HG02642 (cell line): ENCODE data around the gene TMEM134.
A peak's percentile ranks its signal among the peaks of the same experiment; 100 is the strongest.
"Not testable (repeated sequence)": the region's sequence is repeated elsewhere in the genome, so short reads cannot be mapped to it uniquely, and the experiment has no call there.

Source experiments
- ATAC-seq: cut with Tn5 transposase; IDR thresholded peaks from one replicate; pipeline ENCODE4 v1.9.1; 2021; ENCODE audit warnings: mild to moderate bottlenecking; ENCODE audit not compliant: unreplicated experiment, poor library complexity

TMEM134 gene

DNA sequence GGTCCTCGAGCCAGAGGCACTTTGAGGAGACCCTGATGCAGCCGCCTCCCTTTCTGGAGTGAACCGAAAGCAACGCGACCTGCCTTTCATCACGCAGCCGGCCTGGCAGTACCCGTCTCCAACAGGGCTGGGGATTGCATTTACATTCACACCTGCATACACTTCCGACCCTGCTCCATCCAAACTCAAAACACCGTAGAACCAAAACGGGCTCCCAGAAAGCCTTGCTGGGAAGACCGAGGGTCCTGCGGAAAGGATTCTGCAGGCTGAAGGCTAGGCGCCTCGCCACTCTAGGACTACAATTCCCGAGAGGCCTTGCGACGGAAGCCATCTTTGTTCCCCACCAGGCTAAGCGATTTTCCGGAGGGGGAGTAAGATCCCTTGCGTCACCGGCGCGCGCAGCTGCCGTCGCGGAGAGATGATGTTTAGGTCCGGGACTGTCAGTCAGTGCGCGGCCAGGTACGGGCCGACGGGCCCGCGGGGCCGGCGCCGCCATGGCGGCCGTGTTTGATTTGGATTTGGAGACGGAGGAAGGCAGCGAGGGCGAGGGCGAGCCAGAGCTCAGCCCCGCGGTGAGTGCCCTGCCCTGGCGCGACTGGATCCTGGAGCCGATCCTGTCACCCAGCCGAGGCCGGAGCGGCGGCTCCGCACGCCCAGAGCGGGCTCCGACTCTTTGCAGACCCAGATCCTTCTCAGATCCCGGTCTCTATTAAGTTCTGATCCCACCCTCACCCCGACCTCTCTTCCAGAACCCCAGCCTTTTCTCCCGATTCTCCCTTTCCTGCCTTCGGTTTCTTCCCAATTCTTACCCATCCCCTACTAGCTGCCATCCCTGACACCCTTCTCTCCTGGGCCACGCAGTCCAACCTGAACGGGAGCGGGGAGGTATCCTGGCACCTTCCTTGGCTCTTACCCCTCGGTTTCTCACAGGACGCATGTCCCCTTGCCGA lies 40.7 kb downstream of the TMEM134 start, which contains the start of gene RPS6KB2:
RPS6KB2 (plus strand) TSS at position 443 of the 950 bp plus-strand sequence; CDS start at position 495, 52 bp downstream.
- ATAC-seq: peak; percentile 87

DNA sequence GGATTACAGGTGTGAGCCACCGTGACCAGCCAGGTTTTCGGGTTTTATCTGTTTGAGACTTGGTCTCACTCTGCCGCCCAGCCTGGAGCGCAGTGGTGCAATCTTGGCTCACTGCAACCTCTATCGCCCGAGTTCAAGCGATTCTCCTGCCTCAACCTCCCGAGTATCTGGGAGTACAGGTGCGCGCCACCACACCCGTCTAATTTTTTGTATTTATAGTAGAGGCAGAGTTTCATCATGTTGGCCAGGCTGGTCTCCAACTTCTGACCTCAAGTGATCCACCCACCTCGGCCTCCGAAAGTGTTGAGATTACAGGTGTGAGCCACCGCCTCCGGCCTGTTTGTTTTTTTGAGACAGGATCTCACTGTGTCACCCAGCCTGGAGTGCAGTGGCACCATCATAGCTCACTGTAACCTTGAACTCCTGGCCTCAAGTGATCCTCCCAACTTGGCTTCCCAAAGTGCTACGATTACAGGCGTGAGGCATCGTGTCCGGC lies 41.6 kb downstream of the TMEM134 start:
- not testable (repeated sequence) for ATAC-seq

DNA sequence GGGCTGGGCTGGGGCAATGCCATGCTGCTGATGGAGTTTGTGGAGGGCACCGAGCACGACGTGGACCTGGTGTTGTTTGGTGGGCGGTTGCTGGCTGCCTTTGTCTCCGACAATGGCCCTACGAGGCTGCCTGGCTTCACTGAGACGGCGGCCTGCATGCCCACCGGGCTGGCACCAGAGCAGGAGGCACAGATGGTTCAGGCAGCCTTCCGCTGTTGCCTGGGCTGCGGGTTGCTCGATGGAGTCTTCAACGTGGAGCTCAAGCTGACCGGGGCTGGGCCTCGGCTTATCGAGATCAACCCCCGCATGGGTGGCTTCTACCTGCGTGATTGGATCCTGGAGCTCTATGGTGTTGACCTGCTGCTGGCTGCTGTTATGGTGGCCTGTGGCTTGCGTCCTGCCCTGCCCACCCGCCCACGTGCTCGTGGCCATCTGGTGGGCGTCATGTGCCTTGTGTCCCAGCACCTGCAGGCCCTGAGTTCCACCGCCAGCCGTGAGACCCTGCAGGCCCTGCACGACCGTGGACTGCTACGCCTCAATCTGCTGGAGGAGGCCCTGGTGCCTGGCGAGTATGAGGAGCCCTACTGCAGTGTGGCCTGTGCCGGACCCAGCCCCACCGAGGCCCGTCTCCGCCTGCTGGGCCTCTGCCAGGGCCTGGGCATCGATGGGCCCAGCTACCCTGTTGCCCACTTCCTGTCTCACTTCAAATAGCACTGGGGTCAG lies 45.0 kb downstream of the TMEM134 start:
- no peak for ATAC-seq

DNA sequence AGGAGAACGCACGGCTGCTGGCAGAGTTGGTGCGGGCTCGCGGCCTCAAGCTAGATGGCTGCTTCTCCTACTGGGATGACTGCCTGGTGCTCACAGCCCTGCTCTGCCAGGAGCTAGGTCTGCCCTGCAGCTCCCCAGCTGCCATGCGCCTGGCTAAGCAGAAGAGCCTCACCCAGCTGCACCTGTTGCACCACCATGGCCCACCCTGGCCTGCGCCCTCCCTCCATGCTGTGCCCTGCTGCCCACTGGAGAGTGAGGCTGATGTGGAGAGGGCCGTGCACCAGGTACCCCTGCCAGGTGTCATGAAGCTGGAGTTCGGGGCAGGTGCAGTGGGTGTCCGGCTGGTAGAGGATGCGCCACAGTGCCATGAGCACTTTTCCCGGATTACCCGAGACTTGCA lies 45.6 kb downstream of the TMEM134 start:
- ATAC-seq: no peak

DNA sequence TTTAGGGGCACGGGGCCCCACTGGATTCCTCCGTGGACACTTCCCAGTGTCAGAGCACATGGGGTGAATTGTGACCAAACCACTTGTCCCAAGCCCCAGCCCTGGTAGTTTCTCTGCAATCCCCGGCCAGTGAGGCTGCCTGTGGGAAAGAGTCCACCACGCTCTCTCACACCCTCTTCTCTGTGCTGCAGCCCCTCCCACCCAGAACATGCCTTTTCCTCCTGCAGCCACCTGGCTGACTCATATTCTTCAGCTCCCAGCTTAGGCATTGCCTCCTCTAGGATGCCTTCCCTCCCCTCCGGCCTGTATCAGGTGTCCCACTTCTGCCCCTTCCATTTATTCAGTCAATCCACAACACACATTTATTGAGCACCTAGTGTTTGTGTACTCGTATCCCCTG lies 46.2 kb downstream of the TMEM134 start:
- ATAC-seq: no peak

DNA sequence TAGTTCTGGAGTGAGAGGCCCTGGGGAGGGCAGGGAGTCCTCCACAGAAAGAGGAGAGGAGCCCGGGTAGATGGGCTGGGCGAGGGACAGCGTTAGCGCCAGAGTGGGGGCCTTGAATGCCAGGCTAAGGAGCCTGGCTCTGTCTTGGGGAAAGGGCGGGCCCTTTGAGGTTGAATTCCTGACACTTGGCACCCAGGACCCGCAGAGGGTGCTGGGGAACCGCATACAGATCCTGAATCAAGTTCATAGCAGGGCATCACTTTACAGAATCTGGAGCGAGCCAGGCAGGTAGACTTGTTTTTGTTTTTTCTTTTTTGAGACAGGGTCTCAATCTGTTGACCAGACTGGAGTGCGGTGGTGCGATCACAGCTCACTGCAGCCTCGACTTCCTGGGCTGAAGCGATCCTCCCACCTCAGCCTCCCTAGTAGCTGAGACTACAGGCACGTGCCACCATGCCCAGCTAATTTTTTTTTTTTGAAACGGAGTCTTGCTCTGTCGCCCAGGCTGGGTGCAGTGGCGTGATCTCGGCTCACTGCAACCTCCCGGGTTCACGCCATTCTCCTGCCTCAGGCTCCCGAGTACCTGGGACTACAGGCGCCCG lies 47.5 kb downstream of the TMEM134 start:
- no peak for ATAC-seq

DNA sequence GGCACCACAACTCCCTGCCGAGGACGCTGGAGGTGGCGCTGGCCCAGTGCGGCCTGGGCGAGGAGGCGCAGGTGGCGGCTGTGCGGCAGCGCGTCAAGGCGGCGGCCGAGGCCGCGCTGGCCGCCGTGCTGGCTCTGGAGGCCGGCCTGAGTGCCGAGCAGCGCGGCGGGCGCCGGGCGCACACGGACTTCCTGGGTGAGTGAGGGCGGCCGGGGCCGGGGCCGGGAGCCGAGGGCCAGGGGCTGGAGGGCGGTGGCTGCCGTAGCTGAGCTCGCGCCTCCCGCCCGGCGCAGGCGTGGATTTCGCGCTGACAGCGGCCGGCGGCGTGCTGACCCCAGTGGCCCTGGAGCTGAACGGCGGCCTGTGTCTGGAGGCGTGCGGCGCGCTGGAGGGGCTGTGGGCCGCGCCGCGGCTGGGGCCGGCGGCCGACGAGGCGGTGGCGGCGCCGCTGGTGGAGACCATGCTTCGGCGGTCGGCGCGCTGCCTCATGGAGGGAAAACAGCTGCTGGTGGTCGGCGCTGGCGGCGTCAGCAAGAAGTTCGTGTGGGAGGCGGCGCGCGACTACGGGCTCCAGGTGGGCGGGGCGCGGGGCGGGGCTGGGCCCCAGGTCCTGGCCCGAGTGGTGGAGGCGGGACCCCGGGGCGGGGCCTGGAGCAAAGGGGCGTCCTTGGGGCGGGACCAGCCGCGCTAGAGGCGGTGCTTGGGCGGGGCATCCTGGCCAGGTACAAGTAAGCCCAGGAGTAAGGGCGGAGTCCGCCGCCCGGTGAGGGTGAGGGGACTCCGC lies 48.2 kb downstream of the TMEM134 start:
- ATAC-seq: peak; percentile 86

DNA sequence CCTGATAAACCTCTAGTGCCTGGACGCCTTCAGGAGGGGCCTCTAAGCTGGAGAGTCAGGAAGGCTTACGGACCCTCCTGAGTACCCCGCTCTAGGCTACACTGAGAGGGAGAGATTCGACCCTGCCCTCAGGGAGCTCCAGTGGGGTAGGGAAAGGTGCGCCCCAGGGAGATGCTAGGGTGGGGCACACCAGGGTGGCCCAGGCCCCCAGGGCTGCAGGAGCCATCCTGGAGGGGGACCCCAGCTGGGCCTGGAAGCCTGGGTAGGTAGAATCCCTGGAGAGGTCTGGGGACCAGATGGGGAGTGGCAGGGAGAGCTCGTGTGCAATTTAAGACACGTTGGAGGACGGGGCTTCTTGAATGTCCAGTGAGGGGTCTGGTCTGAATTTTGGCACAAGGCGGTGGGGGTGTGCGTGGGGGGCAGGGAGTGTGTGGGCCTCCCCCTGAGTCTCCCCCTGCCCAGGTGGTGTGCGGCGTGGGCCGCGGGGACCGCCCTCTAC lies 48.9 kb downstream of the TMEM134 start:
- no peak for ATAC-seq

DNA sequence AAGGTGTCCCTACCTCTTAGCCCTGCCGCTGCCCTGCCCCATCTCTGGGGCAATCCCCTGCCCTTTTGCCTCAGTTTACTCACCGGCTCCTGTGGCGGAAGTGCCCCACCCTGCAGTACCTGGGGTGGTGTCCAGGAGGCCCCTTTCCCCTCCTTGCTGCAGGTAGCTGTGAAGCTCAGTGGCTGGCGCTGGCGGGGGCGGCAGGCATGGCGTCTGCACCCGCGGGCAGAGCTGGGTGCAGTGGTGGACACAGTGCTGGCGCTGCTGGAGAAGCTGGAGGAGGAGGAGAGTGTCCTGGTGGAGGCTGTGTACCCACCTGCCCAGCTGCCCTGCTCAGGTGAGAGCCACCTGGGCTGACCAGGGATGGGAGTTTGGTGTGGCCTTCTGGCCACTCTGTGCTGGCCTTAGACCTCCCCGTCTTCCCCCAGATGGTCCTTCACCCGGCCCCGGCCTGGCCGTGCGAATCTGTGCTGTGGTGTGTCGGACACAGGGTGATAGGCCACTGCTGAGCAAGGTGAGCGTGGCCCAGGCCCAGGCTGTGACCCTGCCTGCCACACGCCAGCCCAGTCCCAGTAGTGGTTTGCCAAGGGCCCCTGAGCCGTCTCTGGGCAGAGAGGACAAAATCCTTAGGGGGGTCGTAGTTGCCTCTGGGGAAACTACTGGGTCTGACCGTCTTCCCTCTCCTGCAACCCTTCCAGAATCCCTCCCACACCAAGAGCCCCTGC lies 49.6 kb downstream of the TMEM134 start:
- no peak for ATAC-seq

DNA sequence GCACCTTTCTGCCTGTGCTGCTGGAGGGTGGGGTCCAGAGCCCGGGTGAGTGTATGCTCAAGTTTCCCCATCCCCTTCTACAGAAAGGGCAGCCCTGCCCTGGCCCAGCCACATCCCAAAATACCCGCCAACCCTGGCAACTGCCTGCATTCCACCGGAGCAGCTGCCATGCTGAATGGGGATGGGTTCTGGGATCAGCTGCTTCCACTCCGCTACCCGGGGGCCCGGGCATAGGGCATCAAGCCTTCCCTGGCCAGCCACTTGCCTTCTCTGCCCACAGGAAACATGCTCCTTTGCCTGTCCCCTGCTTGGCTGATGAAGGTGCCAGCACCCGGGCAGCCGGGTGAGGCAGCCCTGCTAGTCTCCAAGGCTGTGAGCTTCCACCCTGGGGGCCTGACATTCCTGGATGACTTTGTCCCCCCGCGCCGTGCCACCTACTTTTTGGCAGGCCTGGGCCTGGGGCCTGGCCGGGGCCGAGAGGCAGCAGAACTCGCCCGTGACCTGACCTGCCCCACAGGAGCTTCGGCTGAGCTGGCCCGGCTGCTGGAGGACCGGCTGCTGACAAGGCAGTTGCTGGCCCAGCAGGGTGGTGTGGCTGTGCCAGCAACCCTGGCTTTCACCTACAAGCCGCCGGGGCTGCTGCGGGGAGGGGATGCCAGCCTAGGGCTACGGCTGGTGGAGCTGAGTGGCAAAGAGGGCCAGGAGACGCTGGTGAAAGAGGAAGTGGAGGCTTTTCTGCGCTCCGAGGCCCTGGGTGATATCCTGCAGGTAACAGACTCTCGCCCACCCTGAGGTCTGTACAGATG lies 50.4 kb downstream of the TMEM134 start:
- ATAC-seq: no peak

DNA sequence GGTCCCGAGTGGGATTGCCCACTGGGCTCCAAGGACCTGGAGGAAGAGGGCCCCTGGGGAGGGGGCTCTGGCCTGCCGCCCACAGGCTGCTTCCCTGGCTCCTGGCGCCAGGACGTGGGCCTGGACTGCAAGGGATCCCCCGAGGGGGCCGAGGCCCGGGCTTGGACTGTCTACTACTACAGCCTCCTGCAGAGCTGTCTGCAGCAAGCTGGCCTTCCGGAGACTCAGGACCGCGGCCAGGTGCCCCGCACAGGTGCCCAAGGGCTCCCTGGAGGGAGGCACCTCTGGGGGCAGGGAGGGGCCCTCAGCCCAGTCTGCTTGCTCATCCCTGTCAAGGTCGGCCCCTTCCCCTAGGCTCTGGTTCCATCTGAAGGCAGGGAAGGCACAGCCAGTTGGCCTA lies 51.6 kb downstream of the TMEM134 start:
- no peak for ATAC-seq

DNA sequence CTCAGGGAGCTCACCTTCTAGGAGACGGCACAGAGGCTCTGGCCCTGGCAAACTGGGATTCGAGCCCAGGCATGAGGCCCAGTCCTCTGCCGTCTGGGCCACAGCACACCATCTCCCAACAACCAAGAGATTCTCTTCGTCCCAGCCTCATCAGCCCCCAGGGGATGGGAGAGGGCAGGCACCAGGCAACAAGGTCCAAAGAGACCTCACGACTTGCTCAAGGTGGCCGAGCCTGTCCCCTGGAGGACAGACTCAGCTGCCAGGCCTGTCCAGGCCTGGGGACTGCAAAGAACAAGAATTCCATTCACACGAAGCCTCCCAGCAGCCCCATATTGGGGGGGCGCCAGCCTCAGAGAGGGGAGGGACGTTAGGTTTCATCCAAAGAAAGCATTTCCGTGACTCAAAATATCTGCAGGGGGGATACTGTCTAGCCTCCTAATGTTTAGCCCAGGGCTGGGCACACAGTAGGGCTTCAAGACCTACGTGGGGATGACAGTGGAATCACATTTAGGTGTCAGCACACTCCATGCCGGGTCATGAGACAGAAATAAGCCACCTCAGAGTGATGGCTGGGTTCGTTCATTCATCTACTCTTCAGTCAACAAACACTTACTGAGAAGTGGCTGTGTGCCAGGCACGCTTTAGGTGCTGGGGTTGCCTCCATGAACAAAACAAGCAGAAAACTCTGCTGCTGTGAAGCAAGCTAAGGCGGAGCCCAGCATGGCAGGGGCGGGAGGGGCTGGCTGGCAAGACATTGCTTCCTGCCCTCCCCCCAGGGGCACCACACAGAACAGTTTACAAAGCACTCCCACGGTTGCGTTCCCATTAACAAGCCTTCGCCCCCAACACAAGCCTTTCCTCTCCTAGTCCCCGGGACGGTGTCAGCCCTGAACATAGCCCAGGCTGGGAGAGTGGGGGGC lies 52.4 kb downstream of the TMEM134 start:
- ATAC-seq: no peak

DNA sequence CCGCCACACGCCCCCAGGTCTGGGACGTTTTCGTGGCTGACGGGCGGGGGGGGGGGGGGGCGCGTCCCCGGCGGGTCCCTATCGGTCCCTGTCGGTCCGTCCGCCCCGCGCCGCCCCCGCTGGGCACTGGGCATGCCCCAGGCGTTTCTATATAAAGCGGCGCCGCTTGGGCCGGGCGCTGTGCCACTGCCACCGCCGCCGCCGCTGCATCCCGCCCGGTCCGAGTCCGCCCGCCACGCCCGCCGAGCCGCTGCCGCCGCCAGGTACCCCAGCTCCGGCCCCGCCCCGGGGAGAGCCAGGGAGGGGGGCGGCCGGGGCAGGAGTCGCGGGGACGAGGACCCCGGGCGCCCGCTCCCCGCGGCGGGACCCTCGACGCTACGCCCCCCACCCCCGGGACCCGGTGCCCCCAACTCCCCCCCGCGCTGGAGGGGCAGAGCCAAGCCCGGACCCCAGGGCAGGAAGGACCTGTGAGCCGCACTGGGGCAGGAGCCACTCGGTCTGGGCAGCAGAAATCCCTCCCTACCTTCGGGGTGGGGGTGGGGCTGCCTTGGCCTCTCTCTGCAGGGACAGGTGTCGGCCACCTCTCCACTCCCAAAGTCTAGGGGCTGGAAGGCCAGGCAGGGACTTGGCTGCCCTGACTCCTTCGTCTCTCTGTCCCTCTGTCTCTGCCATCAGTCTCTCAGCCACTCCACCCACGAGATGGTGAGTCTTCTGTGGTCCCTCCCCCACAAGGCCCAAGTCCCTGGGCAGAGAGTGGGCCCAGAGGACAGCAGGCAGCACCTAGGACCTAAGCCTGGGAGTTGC lies 53.3 kb downstream of the TMEM134 start, which contains the start of gene CARNS1:
CARNS1 (plus strand) TSS at position 178 of the 804 bp plus-strand sequence; CDS start at position 700, 522 bp downstream.
- no peak for ATAC-seq

DNA sequence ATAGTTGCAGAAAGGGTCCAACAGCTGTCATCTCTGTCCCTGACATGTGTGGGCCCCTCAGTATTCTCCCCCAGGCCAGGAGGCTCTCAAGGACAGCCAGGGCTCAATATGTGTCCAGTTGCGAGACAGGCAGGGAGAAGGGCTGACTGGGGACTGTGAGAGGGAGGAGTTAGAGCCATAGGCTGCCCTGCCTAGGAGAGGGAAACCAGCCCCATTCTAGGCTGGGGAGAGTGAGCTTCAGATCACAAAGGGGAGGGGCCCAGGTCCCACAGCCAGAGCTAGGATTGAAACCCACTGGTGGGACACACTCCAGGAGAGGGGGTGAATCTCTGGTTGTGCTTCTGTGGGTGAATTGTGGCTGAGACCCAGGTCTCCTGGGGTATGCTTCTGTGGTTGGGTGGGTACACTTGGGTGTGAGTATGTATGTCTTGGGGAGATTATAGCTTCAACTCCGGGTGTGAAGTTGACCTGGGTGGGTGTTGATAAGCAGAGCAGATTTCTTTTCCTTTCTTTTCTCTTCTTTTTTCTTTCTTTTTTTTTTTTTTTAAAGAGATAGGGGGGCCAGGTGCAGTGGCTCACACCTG lies 55.7 kb downstream of the TMEM134 start:
- no peak for ATAC-seq

DNA sequence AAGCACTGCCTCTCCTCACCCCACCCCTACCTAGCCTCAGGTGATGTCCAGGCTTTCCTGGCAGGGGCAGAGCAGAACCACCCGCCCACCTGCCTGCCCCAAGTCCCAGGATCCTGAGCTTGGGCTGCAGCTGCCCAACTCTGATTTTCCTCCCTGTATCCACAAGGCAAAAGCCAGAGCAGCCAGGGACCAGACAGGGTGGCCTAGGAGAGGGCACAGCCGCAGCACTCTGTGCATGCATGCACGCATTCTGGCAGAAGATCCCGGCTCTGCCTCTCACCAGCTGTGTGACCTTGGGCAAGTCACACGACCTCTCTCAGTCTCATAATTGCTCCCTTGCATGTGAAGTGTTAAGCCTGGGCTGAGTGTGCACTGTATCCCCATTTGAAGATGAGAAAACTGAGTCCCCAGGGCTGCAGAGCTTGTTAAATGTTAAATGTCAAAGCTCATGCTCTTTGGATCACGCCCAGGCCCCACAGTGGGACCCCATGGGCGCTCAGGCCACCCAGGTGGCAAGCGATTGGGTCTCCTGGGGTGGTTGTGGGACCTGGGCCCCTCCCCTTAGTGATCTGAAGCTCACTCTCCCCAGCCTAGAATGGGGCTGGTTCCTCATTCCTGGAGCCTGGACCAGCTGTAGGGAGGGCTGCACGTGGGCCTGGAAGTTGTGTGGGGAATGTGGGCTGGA lies 56.4 kb downstream of the TMEM134 start:
- ATAC-seq: no peak

DNA sequence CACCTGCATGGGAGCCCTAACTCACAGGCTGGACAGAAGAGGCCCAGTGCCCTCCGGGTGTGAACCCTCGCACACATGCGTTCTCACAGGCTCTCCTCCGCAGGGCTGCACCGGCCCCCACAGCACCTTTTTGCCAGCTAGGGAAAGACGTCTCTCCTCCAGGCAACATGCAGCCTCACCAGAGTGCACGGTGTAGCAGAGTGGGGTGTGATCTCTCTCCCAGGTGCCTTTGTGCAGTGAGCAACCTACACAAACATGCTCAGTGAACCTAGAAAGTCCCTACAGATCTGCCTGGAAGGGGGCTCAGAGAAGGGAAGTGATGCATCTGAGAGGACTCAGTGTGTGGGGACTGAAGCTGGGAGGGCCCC lies 57.3 kb downstream of the TMEM134 start:
- no peak for ATAC-seq
